ENCODE data around the gene LRRTM4. TPM values are rescaled to one million over a fixed set of nuclear protein-coding genes. Genes with fewer than 3 reads are reported as not detected.

Gene LRRTM4
- polyA plus RNA-seq, 1 donor from 2014 or later = 37.1 TPM

GRCh38 chr2:77127345-77127744 is 394.8 kb downstream of the LRRTM4 start:
- no peaks in the 10 kb centered on the region for H3K27me3 ChIP-seq (ENCODE audit: insufficient read depth, low read depth, low read length)
- TF ChIP-seq REST (IDR thresholded peaks at IDR 0.05; ENCODE audit: borderline replicate concordance) = no peak
- no peak overlapping the region for H3K4me3 ChIP-seq (ENCODE audit: low read length)
- no peak overlapping the region for H3K27ac ChIP-seq (ENCODE audit: low read length)
- no peaks in the 10 kb centered on the region for H3F3A ChIP-seq (ENCODE audit: insufficient read depth, low read length, poor library complexity, severe bottlenecking)
- no peak overlapping the region for H2AFZ ChIP-seq (ENCODE audit: low read depth, low read length)
- no peaks in the 10 kb centered on the region for H3K79me2 ChIP-seq (replicated peaks; ENCODE audit: insufficient read depth, low read length)
- H3K9ac ChIP-seq (ENCODE audit: low read length) = no peak overlapping the region
- no peaks in the 10 kb centered on the region for H3K9me3 ChIP-seq (ENCODE audit: low read length)
- no peak overlapping the region for H3K4me2 ChIP-seq (ENCODE audit: low read length)
- H3K36me3 ChIP-seq (ENCODE audit: insufficient read depth, low read length) = no peaks in the 10 kb centered on the region
- H3K9me2 ChIP-seq (ENCODE audit: insufficient read depth, low read length) = no peaks in the 10 kb centered on the region
- no peaks in the 10 kb centered on the region for H4K20me1 ChIP-seq (ENCODE audit: insufficient read depth)

- Histone ChIP-seq H3K27ac (ENCODE audit: low read length) (no peak overlapping the region), H3K79me2 (replicated peaks; ENCODE audit: insufficient read depth, low read length) (no peaks in the 10 kb centered on the region), H3K36me3 (ENCODE audit: insufficient read depth, low read length) (no peaks in the 10 kb centered on the region), H3K9me3 (ENCODE audit: low read length) (no peaks in the 10 kb centered on the region), H3K9ac (ENCODE audit: low read length) (no peak overlapping the region), H3F3A (ENCODE audit: insufficient read depth, low read length, poor library complexity, severe bottlenecking) (no peaks in the 10 kb centered on the region), H3K9me2 (ENCODE audit: insufficient read depth, low read length) (no peaks in the 10 kb centered on the region), H2AFZ (ENCODE audit: low read depth, low read length) (no peak overlapping the region), H4K20me1 (ENCODE audit: insufficient read depth) (no peaks in the 10 kb centered on the region), H3K27me3 (ENCODE audit: insufficient read depth, low read depth, low read length) (no peaks in the 10 kb centered on the region), H3K4me2 (ENCODE audit: low read length) (no peak overlapping the region), H3K4me3 (ENCODE audit: low read length) (no peak overlapping the region)
- TF ChIP-seq EP300 (conservative IDR thresholded peaks at IDR 0.05; ENCODE audit: poor library complexity, severe bottlenecking) (no peak), RAD21 (conservative IDR thresholded peaks at IDR 0.05) (no peak), EZH2 (IDR thresholded peaks at IDR 0.05; ENCODE audit: borderline replicate concordance, insufficient read depth, low read length, poor library complexity, severe bottlenecking) (no peak), CTCF (IDR thresholded peaks at IDR 0.05; ENCODE audit: poor library complexity, severe bottlenecking) (no peak), MXI1 (conservative IDR thresholded peaks at IDR 0.05; ENCODE audit: poor library complexity, severe bottlenecking) (no peak), REST (IDR thresholded peaks at IDR 0.05; ENCODE audit: borderline replicate concordance) (no peak), SMC3 (conservative IDR thresholded peaks at IDR 0.05; ENCODE audit: poor library complexity) (no peak), POLR2AphosphoS5 (IDR thresholded peaks at IDR 0.05) (no peak), TAF1 (IDR thresholded peaks at IDR 0.05; ENCODE audit: low read depth) (no peak)
Measured at GRCh38 chr2:77121518-77121917, 400.7 kb downstream of the LRRTM4 start.
